Measurements from ENCODE around the gene RABGGTA.
"Not testable (repeated sequence)": the region's sequence is repeated elsewhere in the genome, so short reads cannot be mapped to it uniquely, and the experiment has no call there.

RABGGTA gene

DNA sequence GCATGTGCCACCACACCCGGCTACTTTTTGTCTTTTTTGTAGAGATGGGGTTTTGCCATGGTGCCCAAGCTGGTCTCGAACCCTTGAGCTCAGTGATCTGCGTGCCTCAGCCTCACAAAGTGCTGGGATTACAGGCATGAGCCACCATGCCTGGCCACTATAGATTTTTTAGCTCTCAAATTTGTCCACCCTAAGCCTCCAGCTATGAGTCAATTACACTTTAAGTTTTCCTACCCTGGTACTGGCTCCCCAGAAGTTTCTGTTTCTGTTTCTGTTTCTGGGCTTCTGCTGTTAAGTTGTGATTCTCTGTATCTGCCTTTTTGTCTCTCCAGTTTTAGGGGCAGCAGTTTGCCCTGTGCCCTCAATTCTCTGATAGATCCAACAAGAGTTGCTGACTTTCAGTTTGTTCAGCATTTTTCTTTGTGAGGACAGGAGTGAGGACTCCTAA lies 24.6 kb downstream of the RABGGTA start:
- H3K4me1 ChIP-seq (ENCODE audit: control insufficient read depth, low read length), result peaks cover 10% of the 10 kb centered on the region
- no peak overlapping the region for H3K27ac ChIP-seq (ENCODE audit: low read depth, low read length)
- TF ChIP-seq EZH2phosphoT487 (IDR thresholded peaks at IDR 0.05; ENCODE audit: borderline replicate concordance, low read length), result no peak
- TF ChIP-seq, protein P1, sequence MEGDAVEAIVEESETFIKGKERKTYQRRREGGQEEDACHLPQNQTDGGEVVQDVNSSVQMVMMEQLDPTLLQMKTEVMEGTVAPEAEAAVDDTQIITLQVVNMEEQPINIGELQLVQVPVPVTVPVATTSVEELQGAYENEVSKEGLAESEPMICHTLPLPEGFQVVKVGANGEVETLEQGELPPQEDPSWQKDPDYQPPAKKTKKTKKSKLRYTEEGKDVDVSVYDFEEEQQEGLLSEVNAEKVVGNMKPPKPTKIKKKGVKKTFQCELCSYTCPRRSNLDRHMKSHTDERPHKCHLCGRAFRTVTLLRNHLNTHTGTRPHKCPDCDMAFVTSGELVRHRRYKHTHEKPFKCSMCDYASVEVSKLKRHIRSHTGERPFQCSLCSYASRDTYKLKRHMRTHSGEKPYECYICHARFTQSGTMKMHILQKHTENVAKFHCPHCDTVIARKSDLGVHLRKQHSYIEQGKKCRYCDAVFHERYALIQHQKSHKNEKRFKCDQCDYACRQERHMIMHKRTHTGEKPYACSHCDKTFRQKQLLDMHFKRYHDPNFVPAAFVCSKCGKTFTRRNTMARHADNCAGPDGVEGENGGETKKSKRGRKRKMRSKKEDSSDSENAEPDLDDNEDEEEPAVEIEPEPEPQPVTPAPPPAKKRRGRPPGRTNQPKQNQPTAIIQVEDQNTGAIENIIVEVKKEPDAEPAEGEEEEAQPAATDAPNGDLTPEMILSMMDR (IDR thresholded peaks at IDR 0.05; ENCODE audit: low read depth, low read length, poor library complexity, severe bottlenecking), result no peak
- no peak overlapping the region for H3K4me2 ChIP-seq (ENCODE audit: low read length)
- H3K9me2 ChIP-seq (replicated peaks; ENCODE audit: control insufficient read depth, low read length), result no peaks in the 10 kb centered on the region
- peaks cover 3% of the 10 kb centered on the region for H3F3A ChIP-seq (ENCODE audit: control insufficient read depth, insufficient read depth)
- H3K36me3 ChIP-seq (ENCODE audit: control insufficient read depth, low read length), result no peaks in the 10 kb centered on the region
- peaks cover 3% of the 10 kb centered on the region for H3K79me2 ChIP-seq (ENCODE audit: control insufficient read depth, low read length)
- no peaks in the 10 kb centered on the region for H4K20me1 ChIP-seq (ENCODE audit: control insufficient read depth, insufficient read depth, low read depth, low read length)
- no peaks in the 10 kb centered on the region for H3K27me3 ChIP-seq (ENCODE audit: control insufficient read depth, low read length)
- no peak overlapping the region for H3K4me3 ChIP-seq (ENCODE audit: low read length)
- no peaks in the 10 kb centered on the region for H3K9me3 ChIP-seq (ENCODE audit: control insufficient read depth, insufficient read depth, low read length)

DNA sequence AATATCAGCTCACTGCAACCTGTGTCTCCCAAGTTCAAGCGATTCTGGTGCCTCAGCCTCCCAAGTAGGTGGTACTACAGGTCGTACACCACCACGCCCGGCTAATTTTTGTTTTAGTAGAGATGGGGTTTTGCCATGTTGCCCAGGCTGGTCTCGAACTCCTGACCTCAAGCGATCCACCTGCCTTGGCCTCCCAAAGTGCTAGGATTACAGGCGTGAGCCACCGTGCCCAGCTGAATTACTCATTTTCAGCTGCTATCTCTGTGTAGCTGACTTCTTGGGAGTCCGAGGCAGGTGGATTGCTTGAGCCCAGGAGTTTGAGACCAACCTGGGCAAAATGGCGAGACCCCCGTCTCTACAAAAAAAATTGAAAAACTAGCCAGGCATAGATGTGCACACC lies 26.0 kb downstream of the RABGGTA start:
- not testable (repeated sequence) for H3K27me3 ChIP-seq (ENCODE audit: control insufficient read depth, low read length); H3K9me3 ChIP-seq (ENCODE audit: control insufficient read depth, insufficient read depth, low read length); H3K9me2 ChIP-seq (replicated peaks; ENCODE audit: control insufficient read depth, low read length); H3K4me3 ChIP-seq (ENCODE audit: low read length); H3K4me2 ChIP-seq (ENCODE audit: low read length); H3F3A ChIP-seq (ENCODE audit: control insufficient read depth, insufficient read depth); H3K27ac ChIP-seq (ENCODE audit: low read depth, low read length); H4K20me1 ChIP-seq (ENCODE audit: control insufficient read depth, insufficient read depth, low read depth, low read length); H3K36me3 ChIP-seq (ENCODE audit: control insufficient read depth, low read length)
- H3K4me1 ChIP-seq (ENCODE audit: control insufficient read depth, low read length), result peaks cover 21% of the 10 kb centered on the region
- peaks cover 17% of the 10 kb centered on the region for H3K79me2 ChIP-seq (ENCODE audit: control insufficient read depth, low read length)

DNA sequence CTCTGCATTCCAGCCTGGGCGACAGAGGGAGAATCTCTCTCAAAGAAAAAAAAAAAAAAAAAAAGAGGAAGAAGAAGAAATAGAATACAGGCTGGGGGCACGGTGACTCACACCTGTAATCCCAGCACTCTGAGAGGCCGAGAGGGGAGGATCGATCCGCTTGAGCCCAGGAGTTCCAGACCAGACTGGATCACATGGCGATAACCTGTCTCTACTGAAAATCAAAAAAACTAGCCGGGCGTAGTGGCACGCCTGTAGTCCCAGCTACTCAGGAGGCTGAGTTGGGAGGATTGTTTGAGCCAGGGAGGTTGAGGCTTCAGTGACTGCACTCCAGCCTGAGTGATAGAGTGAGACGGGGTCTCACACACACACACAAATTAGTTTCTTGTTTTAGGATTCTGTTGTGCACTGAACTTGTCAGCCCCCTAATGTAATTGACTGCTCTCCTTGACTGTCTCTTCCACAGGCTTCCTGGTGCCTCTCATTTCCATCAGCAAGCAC lies 28.0 kb downstream of the RABGGTA start:
- TF ChIP-seq, protein P1 (IDR thresholded peaks at IDR 0.05; ENCODE audit: low read depth, low read length, poor library complexity, severe bottlenecking), result no peak
- TF ChIP-seq EZH2phosphoT487 (IDR thresholded peaks at IDR 0.05; ENCODE audit: borderline replicate concordance, low read length), result no peak
- Histone ChIP-seq H3K4me2 (ENCODE audit: low read length) (peak overlapping the region; percentile 86), H3K27ac (ENCODE audit: low read depth, low read length) (peak overlapping the region; percentile 86), H4K20me1 (ENCODE audit: control insufficient read depth, insufficient read depth, low read depth, low read length) (no peaks in the 10 kb centered on the region), H3F3A (ENCODE audit: control insufficient read depth, insufficient read depth) (peaks cover 3% of the 10 kb centered on the region), H3K27me3 (ENCODE audit: control insufficient read depth, low read length) (no peaks in the 10 kb centered on the region), H3K4me1 (ENCODE audit: control insufficient read depth, low read length) (peaks cover 25% of the 10 kb centered on the region), H3K4me3 (ENCODE audit: low read length) (peak overlapping the region; percentile 88), H3K9me3 (ENCODE audit: control insufficient read depth, insufficient read depth, low read length) (no peaks in the 10 kb centered on the region), H3K9me2 (replicated peaks; ENCODE audit: control insufficient read depth, low read length) (no peaks in the 10 kb centered on the region), H3K79me2 (ENCODE audit: control insufficient read depth, low read length) (peaks cover 17% of the 10 kb centered on the region), H3K36me3 (ENCODE audit: control insufficient read depth, low read length) (peaks cover 29% of the 10 kb centered on the region)

DNA sequence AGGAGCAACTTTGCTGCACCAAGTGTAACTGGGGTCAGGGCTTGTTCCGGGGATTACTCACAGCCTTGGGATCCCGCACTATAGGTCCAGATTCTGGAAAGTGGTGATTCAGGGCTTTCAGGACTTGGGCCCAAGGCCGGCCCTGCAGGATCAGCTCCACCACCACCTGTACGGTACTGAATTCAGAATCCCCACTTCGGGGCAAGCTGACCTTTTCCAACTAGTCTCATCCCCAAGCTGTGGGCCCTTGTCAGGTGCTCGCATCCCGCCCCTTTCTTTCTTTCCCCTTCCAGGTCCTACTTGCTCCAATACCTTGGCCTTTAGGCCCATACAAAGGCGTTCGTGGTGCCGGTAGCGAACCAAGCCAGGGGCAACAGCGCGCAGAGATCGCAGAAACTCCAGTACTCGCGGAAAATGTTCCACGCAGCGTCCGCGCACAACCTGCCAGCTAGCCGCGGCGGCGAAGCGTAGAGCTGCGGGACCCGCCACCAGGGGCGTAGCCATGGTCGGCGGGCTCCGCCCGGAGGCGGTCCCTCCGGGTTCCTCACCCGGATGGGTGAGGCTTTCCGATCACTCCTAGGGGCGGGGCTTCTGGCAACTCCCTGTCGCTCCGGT lies 29.5 kb downstream of the RABGGTA start:
- peaks cover 25% of the 10 kb centered on the region for H3K4me1 ChIP-seq (ENCODE audit: control insufficient read depth, low read length)
- peak overlapping the region; percentile 86 for H3K4me2 ChIP-seq (ENCODE audit: low read length)
- H3K27ac ChIP-seq (ENCODE audit: low read depth, low read length), result peak overlapping the region; percentile 86
- H3K79me2 ChIP-seq (ENCODE audit: control insufficient read depth, low read length), result peaks cover 17% of the 10 kb centered on the region
- no peaks in the 10 kb centered on the region for H4K20me1 ChIP-seq (ENCODE audit: control insufficient read depth, insufficient read depth, low read depth, low read length)
- H3F3A ChIP-seq (ENCODE audit: control insufficient read depth, insufficient read depth), result peaks cover 3% of the 10 kb centered on the region
- no peaks in the 10 kb centered on the region for H3K27me3 ChIP-seq (ENCODE audit: control insufficient read depth, low read length)
- no peaks in the 10 kb centered on the region for H3K9me2 ChIP-seq (replicated peaks; ENCODE audit: control insufficient read depth, low read length)
- H3K36me3 ChIP-seq (ENCODE audit: control insufficient read depth, low read length), result peaks cover 44% of the 10 kb centered on the region
- H3K9me3 ChIP-seq (ENCODE audit: control insufficient read depth, insufficient read depth, low read length), result no peaks in the 10 kb centered on the region
- TF ChIP-seq EZH2phosphoT487 (IDR thresholded peaks at IDR 0.05; ENCODE audit: borderline replicate concordance, low read length), result no peak
- TF ChIP-seq, protein P1 (IDR thresholded peaks at IDR 0.05; ENCODE audit: low read depth, low read length, poor library complexity, severe bottlenecking), result no peak
- H3K4me3 ChIP-seq (ENCODE audit: low read length), result peak overlapping the region; percentile 88
